Effector CD4-positive, alpha-beta T cell (primary cell): ENCODE data around the gene PDE9A.

Source experiments
- DNase-seq: peaks from one replicate; pipeline ENCODE4 v3.0.0-alpha.2; 2020

The PDE9A gene

GRCh38 chr21:42673633-42674328 lies 20.4 kb downstream of the PDE9A start:
- no peak for DNase-seq

- DNase-seq, result no peak
These were observed 21.0 kb downstream of the PDE9A start for GRCh38 chr21:42674351-42674940.

- no peak for DNase-seq
These were observed 22.0 kb downstream of the PDE9A start for GRCh38 chr21:42675403-42675802.

DNA sequence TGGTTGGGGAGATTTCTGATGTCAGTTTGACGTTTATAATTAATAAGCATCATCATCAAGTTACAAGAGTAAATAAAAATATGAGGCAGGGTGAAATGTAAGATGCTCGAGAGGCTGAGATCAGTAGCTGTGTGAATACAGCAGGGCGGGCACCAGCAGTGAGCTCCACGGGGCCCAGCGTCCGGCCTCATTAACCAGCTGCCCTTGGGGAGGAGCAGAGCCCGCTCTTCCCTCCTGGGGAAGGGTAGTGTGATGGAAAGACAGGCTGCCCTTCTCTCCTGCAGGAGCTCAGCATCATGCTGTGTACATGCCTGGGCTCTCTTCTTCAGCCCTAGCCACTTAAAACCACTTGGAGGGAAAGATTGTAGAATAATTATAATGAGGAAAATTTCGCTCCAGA lies 23.4 kb downstream of the PDE9A start:
- DNase-seq, result no peak

GRCh38 chr21:42677339-42678321 lies 24.2 kb downstream of the PDE9A start:
- DNase-seq, result no peak

GRCh38 chr21:42678618-42679295 lies 25.3 kb downstream of the PDE9A start:
- DNase-seq, result no peak

GRCh38 chr21:42679319-42680057 lies 26.1 kb downstream of the PDE9A start:
- no peak for DNase-seq

- no peak for DNase-seq
These were observed 26.6 kb downstream of the PDE9A start for GRCh38 chr21:42680058-42680330.

DNA sequence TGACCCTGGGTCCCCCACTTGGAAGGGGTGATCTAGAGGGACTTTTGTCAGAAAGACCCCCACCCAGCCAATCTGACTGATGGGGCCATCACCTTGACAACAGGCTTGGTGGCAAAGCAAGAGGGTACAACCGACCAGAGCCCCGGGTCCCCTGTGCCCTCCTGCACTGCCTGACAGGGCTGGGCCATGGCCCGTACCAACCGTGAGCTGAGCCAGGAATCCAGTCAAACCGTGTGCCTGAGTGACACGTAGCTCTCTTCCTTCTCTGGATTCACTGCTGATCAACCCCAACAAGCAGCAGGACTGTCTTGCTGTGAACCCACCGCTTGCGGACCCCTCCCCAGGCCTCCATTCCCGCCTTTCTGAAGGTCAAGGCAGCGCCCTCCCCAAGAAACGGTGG lies 27.0 kb downstream of the PDE9A start:
- DNase-seq, result no peak

DNA sequence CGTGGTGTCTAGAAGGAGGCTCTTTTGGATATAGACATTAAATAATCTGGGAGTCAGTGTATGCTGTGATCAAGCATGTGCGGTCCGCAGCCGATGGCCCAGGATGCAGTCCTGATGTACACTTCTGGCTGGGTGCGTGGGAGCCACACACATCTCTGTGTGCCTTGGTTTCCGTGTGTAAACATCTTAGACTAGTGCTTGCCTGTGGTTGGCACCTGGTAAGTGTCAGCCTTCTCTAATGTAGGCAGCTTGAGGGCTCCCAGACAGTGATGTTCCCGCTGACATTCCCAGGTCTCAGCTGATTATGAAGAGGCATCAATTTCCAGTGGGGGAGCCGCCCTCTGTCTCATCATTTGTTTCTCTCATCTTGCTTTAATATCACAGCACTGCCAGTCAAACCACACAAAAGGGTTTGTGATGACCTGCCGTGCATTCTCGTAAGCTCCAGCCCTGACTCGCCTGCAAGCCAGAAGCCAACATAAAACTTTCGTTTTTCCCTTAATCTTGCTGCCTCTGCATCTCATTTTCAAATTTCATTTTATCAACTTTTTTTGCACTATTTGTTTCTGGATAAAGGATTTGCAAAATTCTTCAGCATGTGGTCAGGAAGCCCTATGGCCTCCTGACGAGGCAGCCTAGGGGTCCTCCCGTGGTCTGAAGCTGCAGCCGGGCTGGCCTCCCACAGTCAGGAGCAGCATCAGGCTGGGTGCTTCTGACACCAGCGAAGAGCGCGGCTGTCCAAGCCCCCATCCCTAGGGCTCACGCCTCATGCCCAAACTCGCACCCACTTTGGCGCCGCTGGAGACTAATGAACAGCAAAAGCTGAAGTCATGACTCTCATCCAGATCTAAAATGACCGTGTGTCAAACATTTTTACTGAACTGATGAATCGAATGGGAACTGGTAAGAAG lies 28.1 kb downstream of the PDE9A start:
- DNase-seq, result no peak

GRCh38 chr21:42682661-42683210 lies 29.3 kb downstream of the PDE9A start:
- DNase-seq, result no peak

DNA sequence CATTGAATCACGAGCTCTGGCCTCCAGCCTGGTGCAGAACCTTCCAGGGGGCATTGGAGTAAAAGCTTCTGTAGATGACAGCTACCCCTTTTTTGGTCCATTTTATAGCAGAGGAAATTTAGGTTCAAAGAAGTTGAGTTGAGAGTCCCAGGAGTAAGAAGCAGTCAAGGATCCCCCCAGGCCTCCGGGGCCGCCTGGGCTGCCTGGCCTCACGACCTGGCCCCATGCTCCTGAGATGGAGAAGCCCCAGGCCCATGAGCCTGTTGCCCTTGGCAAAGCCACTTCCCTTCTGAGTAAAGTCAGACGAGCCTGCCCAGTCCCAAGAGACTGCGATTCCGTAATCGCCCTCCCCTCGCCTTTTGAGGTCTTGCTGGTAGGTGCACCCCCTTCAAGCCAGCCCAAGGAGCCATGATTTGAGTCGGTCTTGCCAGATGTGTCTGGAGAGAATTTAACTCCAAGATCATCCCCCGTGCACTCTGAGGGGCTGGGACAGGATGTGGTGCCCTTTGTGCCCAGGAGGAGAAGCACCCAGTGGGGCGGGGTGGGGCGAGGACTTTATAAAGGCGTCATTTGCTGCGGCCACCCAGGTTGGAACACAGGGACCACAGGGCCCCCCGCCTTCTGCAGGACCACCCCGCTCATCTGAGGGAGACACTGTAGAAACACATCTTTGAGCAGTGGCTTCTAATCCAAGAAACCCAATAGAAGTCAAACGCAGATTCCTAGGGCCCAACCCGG lies 30.1 kb downstream of the PDE9A start:
- no peak for DNase-seq

DNA sequence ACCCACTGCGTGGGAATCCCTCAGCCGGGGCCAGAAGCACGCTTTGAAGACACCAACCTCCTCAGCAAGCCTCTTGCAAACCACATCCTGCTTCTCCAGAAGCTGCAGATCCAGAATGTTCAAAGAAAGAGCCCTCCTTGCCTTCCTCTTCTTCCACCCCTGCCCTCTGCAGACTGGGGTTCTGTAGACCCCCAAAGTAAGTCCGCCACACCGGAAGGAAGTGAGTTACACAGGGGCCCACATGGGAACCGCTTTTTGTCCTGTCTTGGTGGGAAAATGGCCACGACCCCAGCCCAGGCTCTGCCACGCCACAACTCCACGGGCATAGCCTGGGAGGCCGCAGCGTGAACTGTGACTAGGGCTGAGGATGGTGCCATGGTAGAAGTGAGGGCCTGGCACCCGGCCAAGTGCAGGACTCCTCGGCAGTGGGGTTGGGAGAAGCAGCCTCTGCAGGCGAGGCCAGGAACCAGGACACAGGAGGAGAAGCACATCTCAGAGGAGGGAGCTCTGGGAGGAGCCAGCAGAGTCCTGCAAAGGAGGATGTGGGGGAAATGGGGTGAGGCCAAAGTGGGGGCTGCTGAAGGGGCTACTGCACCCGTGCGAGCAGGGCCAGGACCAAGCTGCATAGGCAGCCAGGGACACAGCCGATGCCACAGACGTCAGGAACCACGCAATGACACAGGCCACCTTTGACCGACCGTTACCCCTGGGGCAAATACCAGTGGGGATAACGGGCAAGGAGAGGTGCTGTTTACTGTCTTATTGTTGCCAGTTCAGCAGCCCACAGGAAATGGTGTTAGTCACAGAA lies 30.9 kb downstream of the PDE9A start:
- peak; percentile 27 for DNase-seq

DNA sequence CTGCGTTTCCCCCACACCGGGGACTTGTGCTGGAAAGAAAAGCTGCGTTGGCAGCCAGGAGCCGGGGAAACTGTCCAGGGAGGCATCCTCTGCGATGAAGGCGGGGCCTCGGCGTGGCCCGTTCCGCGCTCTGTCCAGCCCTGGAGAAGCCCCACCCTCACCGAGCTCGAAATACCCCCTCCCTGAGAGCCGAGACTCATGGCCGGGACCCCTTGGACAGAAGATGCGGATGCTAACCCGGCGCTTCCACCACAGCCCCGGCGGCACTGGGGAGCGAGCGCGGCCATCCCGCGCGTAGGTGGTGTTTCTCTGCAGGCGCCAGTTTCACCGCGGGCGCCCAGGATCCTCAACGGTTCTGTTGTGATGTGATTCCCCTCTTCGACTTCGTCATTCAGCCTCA lies 31.6 kb downstream of the PDE9A start:
- no peak for DNase-seq

GRCh38 chr21:42685954-42686500 lies 32.6 kb downstream of the PDE9A start:
- no peak for DNase-seq

- no peak for DNase-seq
These were observed 34.4 kb downstream of the PDE9A start for GRCh38 chr21:42687796-42688195.

GRCh38 chr21:42688226-42688840 lies 34.9 kb downstream of the PDE9A start:
- no peak for DNase-seq

- DNase-seq, result no peak
These were observed 35.5 kb downstream of the PDE9A start for GRCh38 chr21:42688841-42689371.
